NCI-H510A treated with DMSO at 0.1 percent for 48 hours (cell line): ENCODE results near the gene ZNF366.
"Not testable (repeated sequence)": the region's sequence is repeated elsewhere in the genome, so short reads cannot be mapped to it uniquely, and the experiment has no call there.

Experiments used
- DNase-seq: peaks from one replicate; lab custom pipeline; 2025; lab: John Stamatoyannopoulos, UW

Gene ZNF366

GRCh38 chr5:72439192-72439591 lies 68.0 kb downstream of the ZNF366 start:
- no peak for DNase-seq

GRCh38 chr5:72438141-72438540 lies 69.1 kb downstream of the ZNF366 start:
- DNase-seq, result no peak

GRCh38 chr5:72436796-72437471 lies 70.3 kb downstream of the ZNF366 start:
- no peak for DNase-seq

DNA sequence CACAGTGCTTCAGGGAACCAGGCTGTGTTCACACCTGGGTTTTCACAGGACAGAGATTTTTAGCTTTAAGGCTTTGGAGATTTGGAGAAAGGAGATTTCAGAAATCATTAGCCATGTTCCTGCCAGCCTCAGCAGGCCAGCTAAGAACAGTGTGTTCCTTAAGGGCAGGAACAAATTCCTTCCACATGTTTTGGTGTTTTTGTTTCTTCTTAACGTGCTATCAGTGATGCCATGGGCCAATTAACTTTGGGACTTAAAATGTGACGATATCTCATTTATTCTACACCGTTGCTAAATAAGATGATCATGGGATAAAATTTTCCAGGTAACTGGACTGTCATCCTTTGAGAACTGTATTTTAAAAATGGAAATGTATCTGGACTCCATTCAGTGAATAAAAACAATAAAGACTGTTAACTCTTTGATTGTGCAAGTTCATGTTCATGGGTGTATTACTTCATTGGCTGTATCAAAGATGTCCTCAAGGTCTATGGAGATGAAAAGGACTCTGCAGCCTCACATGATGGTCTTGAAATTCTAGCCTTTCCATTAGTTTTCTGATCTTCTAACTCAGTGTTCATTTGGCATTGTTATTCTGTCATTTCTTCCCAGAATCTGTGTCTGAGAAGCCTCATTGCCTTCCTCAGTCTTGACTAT lies 72.3 kb downstream of the ZNF366 start:
- no peak for DNase-seq

DNA sequence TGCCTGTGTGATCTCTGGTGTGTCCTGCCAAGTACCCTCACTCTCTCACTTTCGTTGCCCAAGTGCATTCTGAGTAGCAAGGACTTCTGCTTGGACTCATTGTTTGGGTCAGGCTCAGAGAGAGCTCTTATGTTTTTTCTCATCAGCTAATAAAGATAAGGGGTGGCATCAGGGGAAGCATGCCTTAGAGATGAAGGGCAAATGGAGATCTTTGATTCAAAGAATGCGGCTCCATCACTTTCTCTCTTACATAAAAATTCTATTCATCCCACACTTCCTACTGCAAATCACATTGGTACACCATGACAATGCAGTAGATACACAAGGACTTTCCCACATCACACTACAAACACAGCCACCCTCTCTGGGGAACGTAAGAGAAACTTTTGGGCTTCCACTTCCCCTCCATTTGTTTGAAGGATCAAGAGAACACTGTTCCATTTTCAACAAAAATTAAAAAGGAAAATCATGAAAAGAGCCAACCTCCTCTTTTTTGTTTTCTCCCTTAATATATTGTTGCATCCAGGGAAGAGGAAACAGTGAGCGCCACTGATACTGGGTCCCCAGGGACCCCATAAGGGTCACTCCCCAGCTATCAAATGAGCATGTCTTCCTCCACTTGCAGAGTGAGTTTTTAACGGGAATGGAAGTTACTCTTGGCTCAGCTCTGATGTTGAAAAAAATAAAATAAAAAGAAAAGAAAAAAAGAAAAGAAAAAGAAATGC lies 73.0 kb downstream of the ZNF366 start:
- no peak for DNase-seq

GRCh38 chr5:72433522-72433921 lies 73.7 kb downstream of the ZNF366 start:
- DNase-seq, result no peak

GRCh38 chr5:72428669-72429068 lies 78.5 kb downstream of the ZNF366 start:
- DNase-seq, result no peak

GRCh38 chr5:72427488-72428437 lies 79.4 kb downstream of the ZNF366 start:
- no peak for DNase-seq

DNA sequence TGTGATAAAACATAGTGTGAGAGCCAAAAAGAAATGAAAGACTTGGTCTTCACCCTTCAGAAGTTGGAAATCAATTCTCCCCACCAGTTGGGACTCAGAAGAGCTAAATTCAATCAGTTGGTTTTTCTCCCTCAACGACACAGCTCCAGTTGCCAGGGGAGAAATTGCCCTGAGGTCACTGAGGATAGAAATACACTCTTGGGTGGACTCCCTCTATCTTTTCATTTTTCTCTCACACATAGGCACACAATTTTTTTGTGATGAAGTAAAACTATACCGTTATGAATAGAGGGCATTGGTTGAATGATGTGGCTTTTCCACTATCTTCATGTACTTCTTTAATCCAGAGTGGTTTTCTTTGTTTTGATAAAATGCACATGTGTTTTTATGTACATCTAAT lies 80.2 kb downstream of the ZNF366 start:
- DNase-seq, result no peak

GRCh38 chr5:72426019-72426418 lies 81.2 kb downstream of the ZNF366 start:
- no peak for DNase-seq

DNA sequence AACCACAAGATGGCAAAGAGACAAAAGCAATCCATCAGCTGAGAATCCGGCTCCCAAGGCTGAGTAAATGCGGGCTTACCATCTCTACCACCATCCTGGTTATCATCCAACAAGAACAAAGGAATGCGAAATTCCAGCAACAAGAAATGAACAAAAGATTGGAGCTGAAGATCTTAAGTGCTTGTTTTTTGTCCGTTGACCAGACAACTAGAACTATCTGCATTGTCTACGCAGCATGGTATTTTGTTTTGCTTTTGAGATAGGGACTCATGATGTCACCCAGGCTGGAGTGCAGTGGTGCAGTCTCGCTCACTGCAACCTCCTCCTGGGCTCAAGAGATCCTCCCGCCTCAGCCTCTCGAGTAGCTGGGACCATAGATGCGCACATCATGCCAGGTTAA lies 88.9 kb downstream of the ZNF366 start:
- DNase-seq, result no peak

DNA sequence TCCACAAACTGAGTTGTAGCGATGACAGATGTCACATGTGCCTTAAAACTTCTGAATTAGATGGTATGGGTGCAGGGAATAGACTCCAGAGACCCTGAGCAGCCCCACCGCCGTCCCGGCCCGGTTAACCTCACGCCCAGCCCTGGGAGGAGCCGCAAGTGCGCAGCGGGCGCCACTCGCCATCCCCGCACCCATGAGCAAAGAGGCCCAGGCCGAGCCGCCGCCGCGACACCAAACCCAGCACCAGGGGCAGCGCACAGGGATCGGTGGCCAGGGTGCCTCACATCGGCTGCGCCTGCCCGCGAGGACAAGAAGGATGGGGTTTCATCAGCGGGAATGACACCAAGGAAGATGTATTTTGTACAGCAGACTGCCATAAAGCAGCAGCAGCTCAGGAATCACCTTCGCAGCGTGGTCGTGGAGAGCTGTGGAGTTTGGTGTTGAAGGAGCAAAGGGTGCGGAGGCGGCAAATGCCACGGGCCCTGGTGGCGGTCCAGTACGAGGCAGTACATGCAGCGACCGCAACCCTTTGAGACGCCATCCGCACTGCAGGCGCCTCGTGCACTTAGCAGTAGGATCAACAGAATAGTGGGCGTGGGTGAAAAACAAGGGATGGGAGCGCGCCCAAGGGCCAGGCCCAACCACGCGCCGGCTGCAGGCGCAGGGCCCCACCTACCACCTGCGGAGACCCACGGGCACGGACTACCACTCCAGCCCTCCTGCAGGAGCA lies 89.7 kb downstream of the ZNF366 start:
- DNase-seq, result no peak

GRCh38 chr5:72415616-72416325 lies 91.4 kb downstream of the ZNF366 start:
- no peak for DNase-seq

DNA sequence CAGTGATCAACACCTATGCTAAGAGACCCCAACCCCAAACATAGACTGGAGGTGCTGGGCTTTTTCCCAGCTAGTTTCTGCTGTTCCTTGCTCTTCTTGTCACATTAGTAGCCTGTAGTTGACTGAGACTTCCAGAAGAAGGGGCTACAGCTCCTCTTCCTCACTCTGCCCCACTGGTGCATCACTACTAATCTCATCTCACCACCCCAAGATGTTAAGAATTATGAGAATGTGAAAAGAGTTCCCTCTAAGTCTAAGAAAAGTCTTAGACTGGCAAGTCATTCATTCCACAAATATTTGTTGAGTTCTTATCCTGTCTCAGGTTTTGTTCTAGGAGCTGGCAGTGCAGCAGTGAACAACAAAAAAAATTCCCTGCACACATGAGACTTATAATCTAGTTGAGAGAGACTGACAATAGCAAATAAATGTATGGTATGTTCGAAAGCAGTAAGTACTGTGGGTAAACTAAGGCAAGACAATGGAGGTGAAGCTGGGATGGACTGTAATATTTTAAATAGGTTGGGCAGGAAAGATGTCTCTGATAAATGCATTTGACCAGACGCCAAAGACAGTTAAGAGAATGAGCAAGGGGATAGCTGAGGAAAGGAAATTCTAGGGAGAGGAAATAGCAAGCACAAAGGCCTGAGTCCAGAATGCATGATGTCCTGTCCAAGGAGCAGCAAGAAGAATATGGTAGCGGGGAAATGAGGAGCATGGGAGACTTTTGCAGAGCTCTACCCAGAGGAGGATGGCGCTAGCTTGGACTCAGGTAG lies 94.7 kb downstream of the ZNF366 start:
- no peak for DNase-seq

GRCh38 chr5:72410688-72411295 lies 96.4 kb downstream of the ZNF366 start:
- no peak for DNase-seq

GRCh38 chr5:72408603-72409002 lies 98.6 kb downstream of the ZNF366 start:
- DNase-seq, result no peak

DNA sequence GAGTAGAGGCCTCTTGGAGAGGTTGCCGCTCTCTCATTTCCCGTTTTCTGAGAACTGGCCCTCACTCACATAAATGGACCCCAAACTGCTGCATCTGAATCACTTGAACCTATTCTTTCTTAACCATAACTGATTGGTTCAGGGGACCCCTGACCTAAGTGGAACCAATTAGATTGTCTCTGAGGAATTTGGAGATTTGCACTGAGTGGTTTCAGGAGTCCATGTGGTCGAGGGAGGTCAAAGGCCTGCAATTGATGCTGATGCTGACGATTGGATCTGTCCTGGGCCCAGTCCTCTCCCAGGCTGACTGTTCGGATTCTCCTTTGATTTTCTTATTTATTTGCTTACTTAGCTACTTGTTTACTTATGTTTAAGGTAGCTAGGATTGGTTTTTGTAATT lies 99.1 kb downstream of the ZNF366 start:
- no peak for DNase-seq

DNA sequence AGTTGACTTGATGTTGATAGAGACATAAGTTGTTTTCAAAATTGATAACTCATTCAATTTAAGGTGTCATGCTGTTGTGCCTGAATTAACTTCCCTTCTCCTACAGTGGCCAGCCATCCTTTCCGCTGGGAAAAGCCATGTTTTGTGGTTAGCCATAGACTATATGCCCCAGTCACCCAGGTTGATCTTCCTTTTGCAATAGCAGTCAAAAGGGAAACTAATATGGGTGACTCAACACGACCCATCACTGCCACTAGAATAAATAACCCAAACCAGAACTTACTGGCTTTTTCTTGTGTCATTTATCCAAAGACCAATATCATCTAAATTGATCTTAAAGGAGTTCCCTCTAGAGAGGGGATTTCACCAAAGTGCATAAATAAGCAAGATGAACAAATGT lies 99.7 kb downstream of the ZNF366 start:
- no peak for DNase-seq

GRCh38 chr5:72407078-72407477 lies 100.1 kb downstream of the ZNF366 start:
- no peak for DNase-seq

DNA sequence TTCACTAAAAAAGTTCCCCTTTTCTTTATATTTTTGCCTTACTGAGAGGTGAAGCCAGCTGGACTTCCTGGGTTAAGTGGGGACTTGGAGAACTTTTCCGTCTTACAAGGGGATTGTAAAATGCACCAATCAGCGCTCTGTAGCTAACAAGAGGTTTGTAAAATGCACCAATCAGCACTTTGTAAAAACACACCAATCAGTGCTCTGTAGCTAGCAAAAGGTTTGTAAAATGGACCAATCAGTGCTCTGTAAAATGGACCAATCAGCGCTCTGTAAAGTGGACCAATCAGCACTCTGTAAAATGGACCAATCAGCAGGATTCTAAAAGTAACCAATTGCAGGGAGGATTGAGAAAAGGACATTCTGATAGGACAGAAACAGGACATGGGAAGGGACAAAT lies 102.4 kb downstream of the ZNF366 start:
- DNase-seq, result not testable (repeated sequence)
